GM13976 (cell line): ENCODE data around the gene FBXW11.
"Not testable (repeated sequence)": the region's sequence is repeated elsewhere in the genome, so short reads cannot be mapped to it uniquely, and the experiment has no call there.

ENCODE experiments used
- DNase-seq: peaks from one replicate; pipeline ENCODE4 v3.0.0; 2012; ENCODE audit warnings: low spot score
- in situ Hi-C: fragments of 300-500 bp; cut with MboI; formaldehyde crosslinking; loops from one replicate; pipeline ENCODE4 v1.12.0; 2022; ENCODE audit warnings: low sequenced_read_pairs, mixed read lengths, inconsistent platforms; ENCODE audit not compliant: unreplicated experiment
- TF ChIP-seq, protein P1 (sequence below): IDR thresholded peaks from 2 replicates; pipeline ENCODE4 v1.5.1; 2012; ENCODE audit warnings: borderline replicate concordance, mild to moderate bottlenecking; ENCODE audit not compliant: insufficient read depth; ENCODE audit errors: extremely low read depth, missing control alignments, control extremely low read depth

FBXW11 gene

DNA sequence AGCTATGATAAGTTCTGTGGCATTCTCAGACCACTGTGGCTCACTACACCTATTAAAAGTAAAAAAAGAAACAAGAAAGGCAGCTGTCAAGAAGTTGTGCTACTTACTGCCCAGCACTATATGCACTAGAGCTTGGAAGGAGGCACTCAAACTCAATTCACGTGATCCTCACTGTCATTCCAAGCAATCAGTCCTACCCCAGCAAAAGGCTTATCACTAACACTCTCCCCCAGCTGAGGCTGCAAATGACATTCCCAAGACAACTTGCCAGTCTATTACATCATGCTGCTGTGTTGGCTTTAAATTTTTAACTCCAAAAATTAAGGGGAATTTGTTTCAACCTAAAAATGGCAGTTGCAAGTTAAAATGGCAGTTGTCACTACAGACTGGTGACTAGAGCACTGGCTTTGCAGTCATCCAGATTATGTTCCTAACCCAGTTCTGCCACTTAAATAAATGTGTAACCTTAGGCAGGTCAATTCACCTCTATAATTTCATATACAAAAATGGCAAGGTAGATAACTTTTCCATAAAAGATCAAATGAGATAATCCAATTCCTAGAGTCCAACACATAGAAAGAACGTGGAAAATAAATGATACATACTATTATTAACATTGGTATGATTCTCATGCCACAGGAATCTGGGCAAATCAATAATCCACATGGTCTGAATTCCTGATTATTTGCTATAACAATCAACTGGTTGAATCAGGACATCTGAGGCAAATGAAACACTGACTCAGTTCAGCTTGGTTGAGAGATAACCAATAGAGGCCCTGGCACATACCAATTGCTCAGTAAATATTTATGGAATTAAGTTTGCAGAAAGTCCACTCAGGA lies 52.4 kb downstream of the FBXW11 start:
- TF ChIP-seq, protein P1, sequence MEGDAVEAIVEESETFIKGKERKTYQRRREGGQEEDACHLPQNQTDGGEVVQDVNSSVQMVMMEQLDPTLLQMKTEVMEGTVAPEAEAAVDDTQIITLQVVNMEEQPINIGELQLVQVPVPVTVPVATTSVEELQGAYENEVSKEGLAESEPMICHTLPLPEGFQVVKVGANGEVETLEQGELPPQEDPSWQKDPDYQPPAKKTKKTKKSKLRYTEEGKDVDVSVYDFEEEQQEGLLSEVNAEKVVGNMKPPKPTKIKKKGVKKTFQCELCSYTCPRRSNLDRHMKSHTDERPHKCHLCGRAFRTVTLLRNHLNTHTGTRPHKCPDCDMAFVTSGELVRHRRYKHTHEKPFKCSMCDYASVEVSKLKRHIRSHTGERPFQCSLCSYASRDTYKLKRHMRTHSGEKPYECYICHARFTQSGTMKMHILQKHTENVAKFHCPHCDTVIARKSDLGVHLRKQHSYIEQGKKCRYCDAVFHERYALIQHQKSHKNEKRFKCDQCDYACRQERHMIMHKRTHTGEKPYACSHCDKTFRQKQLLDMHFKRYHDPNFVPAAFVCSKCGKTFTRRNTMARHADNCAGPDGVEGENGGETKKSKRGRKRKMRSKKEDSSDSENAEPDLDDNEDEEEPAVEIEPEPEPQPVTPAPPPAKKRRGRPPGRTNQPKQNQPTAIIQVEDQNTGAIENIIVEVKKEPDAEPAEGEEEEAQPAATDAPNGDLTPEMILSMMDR: no peak
- in situ Hi-C loops: no loop called here
- no peak for DNase-seq

DNA sequence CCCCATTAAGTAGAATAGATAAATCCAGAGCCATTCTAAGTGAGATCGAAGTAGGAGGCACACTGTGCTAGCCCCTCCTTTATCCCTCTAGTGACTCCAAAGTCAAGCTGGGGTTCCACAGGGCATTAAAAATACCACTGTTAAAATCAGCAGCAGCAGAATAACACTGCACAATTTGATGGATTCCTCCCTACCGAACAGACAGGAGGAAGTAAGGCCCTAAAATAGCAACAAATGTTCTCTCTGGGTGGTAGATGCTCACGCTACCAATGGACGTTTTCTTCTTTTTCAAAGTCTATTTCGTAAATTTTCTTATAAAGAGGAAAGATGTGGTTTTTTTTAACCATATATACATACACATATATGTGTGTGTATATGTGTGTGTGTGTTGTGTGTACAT lies 54.4 kb downstream of the FBXW11 start:
- in situ Hi-C loops: no loop called here
- TF ChIP-seq, protein P1: no peak
- DNase-seq: no peak

DNA sequence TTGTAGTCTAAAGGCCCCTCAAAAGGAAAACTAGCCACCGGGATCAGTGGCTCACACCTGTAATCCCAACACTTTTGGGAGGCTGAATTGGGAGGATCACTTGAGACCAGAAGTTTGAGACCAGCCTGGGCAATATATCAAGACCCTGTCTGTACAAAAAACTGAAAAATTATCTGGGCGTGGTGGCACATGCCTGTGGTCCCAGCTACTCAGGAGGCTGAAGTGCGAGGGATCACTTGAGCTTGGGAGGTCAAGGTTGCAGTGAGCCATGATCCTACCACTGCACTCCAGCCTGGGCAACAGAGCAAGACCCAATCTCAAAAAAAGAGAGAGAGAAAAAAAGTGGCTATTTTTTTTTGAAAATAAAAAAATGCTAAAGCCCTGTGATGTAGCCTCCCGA lies 55.2 kb downstream of the FBXW11 start:
- TF ChIP-seq, protein P1: no peak
- no peak for DNase-seq
- in situ Hi-C loops: no loop called here

DNA sequence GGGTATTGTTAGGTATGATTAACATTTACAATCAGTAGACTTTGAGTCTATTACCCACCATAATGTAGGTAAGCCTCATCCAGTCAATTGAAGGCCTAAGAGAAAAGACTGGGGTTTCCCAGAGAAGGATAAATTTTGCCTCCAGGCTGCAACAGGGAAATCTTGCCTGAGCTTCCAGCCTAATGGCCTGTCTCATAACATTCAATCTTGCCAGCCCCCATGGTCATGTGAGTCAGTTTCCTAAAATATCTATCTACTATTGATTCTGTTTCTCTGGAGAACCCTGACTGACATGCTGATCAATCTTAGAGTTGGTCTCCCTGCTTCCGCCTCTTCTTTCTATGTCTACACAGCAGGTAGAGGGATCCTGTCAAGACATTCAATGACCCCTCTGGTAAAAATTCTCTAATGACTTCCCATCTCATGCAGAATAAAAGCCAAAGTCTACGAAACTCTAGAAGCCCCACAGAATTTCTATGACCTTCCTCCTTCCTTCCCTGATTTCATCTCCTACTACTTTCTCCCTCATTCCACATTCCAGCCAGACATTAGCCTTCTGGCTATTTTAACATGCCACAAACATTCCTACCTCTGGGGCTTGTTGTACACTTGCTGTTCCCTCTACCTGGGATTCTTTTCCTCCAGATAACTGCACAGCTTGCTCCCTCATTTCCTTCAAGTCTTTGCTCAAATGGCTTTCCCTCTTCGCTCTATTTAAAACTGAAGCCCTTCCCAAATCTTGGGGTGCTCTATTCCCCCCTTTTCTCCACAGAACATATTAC lies 60.2 kb downstream of the FBXW11 start:
- in situ Hi-C loops: no loop called here
- TF ChIP-seq, protein P1: no peak
- DNase-seq: no peak

DNA sequence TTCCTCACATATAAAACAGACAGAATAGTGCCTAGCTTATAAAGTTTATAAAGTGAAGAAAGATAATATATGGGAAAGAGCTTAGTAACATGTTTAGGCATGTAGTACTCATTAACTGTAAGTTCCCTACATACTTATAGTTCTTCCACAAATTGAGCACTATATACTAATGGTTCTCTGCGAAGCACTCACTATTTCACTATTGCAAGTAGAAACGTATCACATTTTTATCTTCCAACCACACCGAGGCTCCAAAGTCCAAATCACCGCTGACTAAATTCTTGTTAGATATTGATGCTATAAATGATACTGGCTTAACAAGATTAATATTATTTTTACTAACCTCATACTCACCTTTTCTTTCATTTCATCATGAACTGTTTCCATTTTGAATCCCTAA lies 61.0 kb downstream of the FBXW11 start:
- DNase-seq: no peak
- in situ Hi-C loops: no loop called here
- TF ChIP-seq, protein P1: no peak

DNA sequence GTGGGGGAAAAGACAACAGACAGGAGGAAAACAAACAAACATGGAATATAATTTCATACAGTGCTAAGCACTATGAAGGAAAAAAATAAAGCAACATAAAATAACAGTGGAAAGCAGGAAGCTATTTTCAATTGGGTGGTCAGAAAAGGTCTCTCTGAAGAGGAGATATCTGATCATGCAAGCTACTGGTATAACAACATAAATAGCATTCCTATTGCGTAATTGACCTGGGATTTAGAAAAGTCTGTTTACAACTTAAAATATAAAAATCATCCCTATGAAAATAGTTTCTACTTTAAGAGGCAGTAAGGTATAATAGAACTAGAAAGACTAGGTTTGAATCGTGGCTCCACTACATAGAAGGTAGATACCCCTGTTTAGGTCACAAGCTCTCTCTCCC lies 61.4 kb downstream of the FBXW11 start:
- TF ChIP-seq, protein P1: no peak
- no peak for DNase-seq
- in situ Hi-C loops: no loop called here

DNA sequence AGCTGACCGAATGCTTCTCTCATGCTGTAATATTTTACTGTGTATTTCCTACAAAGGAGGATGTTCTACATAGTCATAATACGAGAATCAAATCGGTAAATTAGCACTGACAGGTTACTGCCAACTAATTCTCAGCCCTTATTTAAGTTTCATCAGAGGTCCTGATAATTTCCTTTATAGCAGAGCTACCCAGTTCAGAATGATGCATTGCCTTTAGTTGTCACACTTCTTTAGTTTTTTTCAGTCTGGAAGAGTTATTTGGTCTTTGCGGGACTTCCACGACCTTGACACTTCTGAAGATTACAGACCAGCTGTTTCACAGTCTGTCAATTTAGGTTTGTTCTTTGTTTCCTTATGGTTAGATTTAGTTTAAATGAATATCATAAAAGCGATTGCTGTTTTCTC lies 64.3 kb downstream of the FBXW11 start:
- DNase-seq, in situ Hi-C loops: not testable (repeated sequence)

DNA sequence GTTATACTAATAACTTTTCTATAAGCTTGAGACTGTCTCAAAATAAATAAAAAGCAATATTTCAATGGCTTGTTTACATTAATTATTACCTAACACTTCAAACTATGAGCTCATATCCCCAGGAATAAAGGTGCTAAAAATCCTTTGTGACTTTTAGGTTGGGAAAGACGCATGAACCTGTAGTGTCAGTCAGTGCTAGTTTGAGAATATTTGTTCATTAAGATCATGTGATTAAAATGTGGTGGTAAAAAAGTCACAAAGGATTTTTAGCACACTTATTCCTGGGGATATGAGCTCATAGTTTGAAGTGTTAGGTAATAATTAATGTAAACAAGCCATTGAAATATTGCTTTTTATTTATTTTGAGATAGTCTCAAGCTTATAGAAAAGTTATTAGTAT lies 64.8 kb downstream of the FBXW11 start:
- DNase-seq, in situ Hi-C loops: not testable (repeated sequence)

DNA sequence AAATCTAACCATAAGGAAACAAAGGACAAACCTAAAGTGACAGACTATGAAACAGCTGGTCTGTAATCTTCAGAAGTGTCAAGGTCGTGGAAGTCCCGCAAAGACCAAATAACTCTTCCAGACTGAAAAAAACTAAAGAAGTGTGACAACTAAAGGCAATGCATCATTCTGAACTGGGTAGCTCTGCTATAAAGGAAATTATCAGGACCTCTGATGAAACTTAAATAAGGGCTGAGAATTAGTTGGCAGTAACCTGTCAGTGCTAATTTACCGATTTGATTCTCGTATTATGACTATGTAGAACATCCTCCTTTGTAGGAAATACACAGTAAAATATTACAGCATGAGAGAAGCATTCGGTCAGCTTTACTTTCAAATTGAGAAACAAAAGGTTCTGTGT lies 65.2 kb downstream of the FBXW11 start:
- DNase-seq, in situ Hi-C loops: not testable (repeated sequence)
